Testis (tissue), 3 donors: ENCODE results near the gene CFAP54. TPM values are rescaled to one million over a fixed set of nuclear protein-coding genes. Genes with fewer than 3 reads are reported as not detected.

Experiments used
- DNase-seq: peaks from one replicate; pipeline ENCODE4 v3.0.0-alpha.2; 2019
- H3K27ac ChIP-seq, 2 donors: fragments of 200-600 bp; sonication (generic); one replicate each; pipeline ENCODE4 v1.5.1; 2019
- H3K27me3 ChIP-seq: fragments of 200-600 bp; sonication (generic); one replicate; pipeline ENCODE4 v1.5.1; 2019
- H3K36me3 ChIP-seq: fragments of 200-600 bp; sonication (generic); one replicate; pipeline ENCODE4 v1.5.1; 2017; ENCODE audit warnings: low read depth; ENCODE audit errors: missing control alignments
- H3K4me1 ChIP-seq: fragments of 200-600 bp; sonication (generic); one replicate; pipeline ENCODE4 v1.5.1; 2019
- H3K4me3 ChIP-seq, 2 donors: fragments of 200-600 bp; sonication (generic); one replicate each; pipeline ENCODE4 v1.5.1; 2017 to 2019
- H3K9me3 ChIP-seq: fragments of 200-600 bp; sonication (generic); one replicate; pipeline ENCODE4 v1.5.1; 2017
- CTCF ChIP-seq, 3 experiments: fragments of 450-650 bp in 2 of 3; fragments of 200-600 bp in 1 of 3; sonication (generic) in 1 of 3; IDR thresholded peaks; one replicate each; pipeline ENCODE4 v1.5.1; 2016 to 2019; ENCODE audit warnings: antibody characterized with exemption in 3 of 3, mild to moderate bottlenecking in 2 of 3, moderate library complexity in 1 of 3
- POLR2A ChIP-seq: fragments of 450-650 bp; IDR thresholded peaks from one replicate; pipeline ENCODE4 v1.6.1; 2017; ENCODE audit warnings: antibody characterized with exemption, mild to moderate bottlenecking, moderate library complexity
- WGBS, 2 donors: methylation state at CpG; one replicate each; pipeline ENCODE4 v1.1.5; 2018; 5-methylcytosine and 5-hydroxymethylcytosine counted together
- intact Hi-C: fragments of 100-400 bp; cut with DNase I; formaldehyde crosslinking; loops from one replicate; pipeline ENCODE4 v1.15.1; 2023; ENCODE audit warnings: low total_unique reads
- polyA plus RNA-seq: library from polyadenylated mRNA; stranded (reverse); fragments of 350-450 nt; fragmentation: Illumina TruSeq; extraction: RNeasy Lipid Tissue Mini Kit (QIAGEN cat#74804); gene quantifications from one replicate; pipeline ENCODE4 v1.2.3, GENCODE V29; 2014; ENCODE audit warnings: low read depth, low replicate concordance; ENCODE audit not compliant: insufficient read depth
- total RNA-seq, 2 donors: library from RNA; depleted of rRNA; stranded (reverse); fragments of >200 nt; gene quantifications; one replicate each; pipeline ENCODE4 v1.2.3, GENCODE V29; 2016

CFAP54 gene
- total and polyA plus RNA-seq, 3 donors from 2014 or later = 8.4 to 36.9 (median 14.4) TPM

GRCh38 chr12:96880220-96880619, 390.8 kb downstream of the CFAP54 start:
- Histone ChIP-seq H3K4me1 (no peaks in the 10 kb centered on the region), H3K9me3 (no peaks in the 10 kb centered on the region), H3K4me3 (no peak overlapping the region), H3K27me3 (no peaks in the 10 kb centered on the region), H3K27ac (no peak overlapping the region), H3K36me3 (no peaks in the 10 kb centered on the region)
- 85 to 90% methylated on average over 3 of the region's 3 CpGs for WGBS, 2 donors
- intact Hi-C loops = no loop called here
- TF ChIP-seq CTCF (IDR thresholded peaks at IDR 0.05) (no peak), POLR2A (no peak)
- no peak for DNase-seq

GRCh38 chr12:96881608-96882007, 392.2 kb downstream of the CFAP54 start:
- no peak for DNase-seq
- no peaks in the 10 kb centered on the region for H3K9me3 ChIP-seq
- TF ChIP-seq POLR2A (no peak), CTCF (IDR thresholded peaks at IDR 0.05) (no peak)
- H3K4me1 ChIP-seq = peaks cover under 1% of the 10 kb centered on the region
- H3K27me3 ChIP-seq = no peaks in the 10 kb centered on the region
- no peak overlapping the region for H3K27ac ChIP-seq
- H3K36me3 ChIP-seq = no peaks in the 10 kb centered on the region
- no peak overlapping the region for H3K4me3 ChIP-seq
- intact Hi-C loops = no loop called here

GRCh38 chr12:96882862-96883261, 393.5 kb downstream of the CFAP54 start:
- Histone ChIP-seq H3K4me1 (peaks cover 8% of the 10 kb centered on the region), H3K9me3 (no peaks in the 10 kb centered on the region), H3K4me3 (no peak overlapping the region), H3K36me3 (no peaks in the 10 kb centered on the region), H3K27me3 (no peaks in the 10 kb centered on the region), H3K27ac (no peak overlapping the region)
- no peak for DNase-seq
- WGBS, 2 donors = 63 to 71% methylated on average over 2 of the region's 2 CpGs
- TF ChIP-seq POLR2A (no peak), CTCF (IDR thresholded peaks at IDR 0.05) (no peak)
- intact Hi-C loops = no loop called here

- intact Hi-C loops = no loop called here
- no peak for DNase-seq
- H3K4me3 ChIP-seq = no peak overlapping the region
- H3K27ac ChIP-seq = no peak overlapping the region
- TF ChIP-seq CTCF (IDR thresholded peaks at IDR 0.05) = no peak
- no peak for TF ChIP-seq POLR2A
- 82 to 86% methylated on average over 4 of the region's 4 CpGs for WGBS, 2 donors
- no peaks in the 10 kb centered on the region for H3K36me3 ChIP-seq
- no peaks in the 10 kb centered on the region for H3K9me3 ChIP-seq
- no peaks in the 10 kb centered on the region for H3K27me3 ChIP-seq
- H3K4me1 ChIP-seq = peaks cover 8% of the 10 kb centered on the region
These were observed 394.2 kb downstream of the CFAP54 start for GRCh38 chr12:96883571-96883970.

GRCh38 chr12:96886998-96887677, 397.8 kb downstream of the CFAP54 start:
- Histone ChIP-seq H3K9me3 (no peaks in the 10 kb centered on the region), H3K27ac (no peak overlapping the region), H3K36me3 (no peaks in the 10 kb centered on the region), H3K27me3 (no peaks in the 10 kb centered on the region), H3K4me3 (no peak overlapping the region), H3K4me1 (peaks cover 8% of the 10 kb centered on the region)
- DNase-seq = peak; percentile 54
- WGBS, 2 donors = 38 to 46% methylated on average over 4 of the region's 4 CpGs
- intact Hi-C loops = no loop called here
- TF ChIP-seq CTCF (IDR thresholded peaks at IDR 0.05) = no peak
- no peak for TF ChIP-seq POLR2A
